ENCODE data around the gene IGFBP5.

Gene IGFBP5

GRCh38 chr2:216663106-216663505, 32.2 kb downstream of the IGFBP5 start:
- no peak for DNase-seq

- no peak for DNase-seq
Measured at GRCh38 chr2:216661639-216662375, 33.5 kb downstream of the IGFBP5 start.

- DNase-seq, result no peak
Measured at GRCh38 chr2:216661051-216661450, 34.3 kb downstream of the IGFBP5 start.

GRCh38 chr2:216660496-216660895, 34.9 kb downstream of the IGFBP5 start:
- no peak for DNase-seq

GRCh38 chr2:216659276-216659675, 36.1 kb downstream of the IGFBP5 start:
- no peak for DNase-seq

GRCh38 chr2:216658757-216659156, 36.6 kb downstream of the IGFBP5 start:
- DNase-seq, result no peak

- no peak for DNase-seq
Measured at GRCh38 chr2:216657980-216658379, 37.4 kb downstream of the IGFBP5 start.

GRCh38 chr2:216657086-216657855, 38.1 kb downstream of the IGFBP5 start:
- DNase-seq, result no peak

- no peak for DNase-seq
Measured at GRCh38 chr2:216654528-216655052, 40.8 kb downstream of the IGFBP5 start.

- DNase-seq, result no peak
Measured at GRCh38 chr2:216653931-216654365, 41.4 kb downstream of the IGFBP5 start.

GRCh38 chr2:216653093-216653799, 42.1 kb downstream of the IGFBP5 start:
- DNase-seq, result no peak

GRCh38 chr2:216652566-216652965, 42.8 kb downstream of the IGFBP5 start:
- no peak for DNase-seq

GRCh38 chr2:216651351-216651881, 43.9 kb downstream of the IGFBP5 start:
- no peak for DNase-seq

GRCh38 chr2:216650626-216651257, 44.6 kb downstream of the IGFBP5 start:
- DNase-seq, result no peak

- no peak for DNase-seq
Measured at GRCh38 chr2:216649574-216649973, 45.8 kb downstream of the IGFBP5 start.

- DNase-seq, result no peak
Measured at GRCh38 chr2:216648105-216648504, 47.2 kb downstream of the IGFBP5 start.

GRCh38 chr2:216646116-216646515, 49.2 kb downstream of the IGFBP5 start:
- no peak for DNase-seq

GRCh38 chr2:216645636-216645950, 49.8 kb downstream of the IGFBP5 start:
- DNase-seq, result no peak

GRCh38 chr2:216644842-216645635, 50.3 kb downstream of the IGFBP5 start:
- no peak for DNase-seq

GRCh38 chr2:216643986-216644659, 51.2 kb downstream of the IGFBP5 start:
- no peak for DNase-seq

GRCh38 chr2:216637472-216637871, 57.9 kb downstream of the IGFBP5 start:
- DNase-seq, result no peak

Measured in activated T-cell treated with anti-CD3 and anti-CD28 coated beads, Interleukin-2, amount 50 U/mL, for 1 hour (primary cell).